ENCODE data around the gene RNF5. TPM values are rescaled to one million over a fixed set of nuclear protein-coding genes. Genes with fewer than 3 reads are reported as not detected.

Gene RNF5
- total RNA-seq, 2 experiments from 2014 or later, result 60.8 to 63.8 TPM

DNA sequence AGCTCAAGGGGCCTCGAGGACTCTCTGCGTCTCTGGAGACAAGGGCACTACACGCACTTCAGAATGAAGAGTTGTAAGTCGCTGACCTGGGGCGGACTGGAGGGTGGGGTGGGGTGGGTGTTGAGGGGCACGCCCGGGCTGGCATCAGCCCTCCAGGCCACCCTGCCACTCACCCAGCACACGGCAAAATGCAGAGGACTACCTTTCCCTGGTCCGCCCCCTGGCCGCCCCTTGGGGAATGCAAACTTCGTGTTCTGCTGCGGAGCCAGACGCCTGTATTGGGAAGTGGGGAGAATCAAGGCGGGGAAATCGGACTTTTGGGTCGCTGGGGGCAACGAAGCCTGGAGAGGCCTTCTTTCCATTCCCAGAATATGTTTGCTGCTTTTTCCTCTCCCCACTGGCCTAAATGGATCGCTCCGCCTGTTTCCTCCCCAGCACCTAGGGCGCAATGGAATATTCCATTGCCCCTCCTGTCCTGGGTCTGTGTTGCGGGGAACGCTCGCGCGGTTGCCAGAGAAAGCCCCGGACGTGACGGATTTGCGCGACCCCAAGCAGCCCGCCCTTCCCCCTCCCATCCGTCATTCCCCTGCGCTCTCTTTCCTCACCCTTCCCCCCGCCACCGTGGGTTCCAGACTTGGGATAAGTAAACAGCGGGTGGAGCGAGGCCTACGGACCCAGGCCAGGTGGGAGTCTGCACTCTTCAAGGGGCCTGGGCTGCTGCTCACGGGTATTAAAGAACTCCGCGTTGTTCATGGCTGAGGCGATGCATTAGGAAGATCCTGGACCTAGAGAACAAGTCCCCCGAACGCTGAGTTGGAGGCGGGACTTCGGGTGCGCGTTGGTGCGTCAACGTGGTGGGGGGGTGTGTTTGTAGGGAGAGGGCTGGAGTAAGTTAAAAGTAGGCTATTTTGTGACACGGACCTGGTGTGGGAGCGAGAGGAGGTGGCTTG is 24.4 kb upstream of the RNF5 start, which contains the start of gene PPT2:
TSS of gene PPT2 (plus strand) at position 578 of the 950 bp plus-strand sequence. CDS start 454 bp downstream, outside the sequence.
- Mint-ChIP-seq H3K27me3 (peaks cover 17% of the 10 kb centered on the region), H3K9me3 (no peaks in the 10 kb centered on the region), H3K4me1 (ENCODE audit: low read depth) (peaks cover 35% of the 10 kb centered on the region), H3K4me3 (peak within 1 kb of the TSS; percentile 98), H3K27ac (peak within 1 kb of the TSS; percentile 79), H3K36me3 (peaks cover 10% of the 10 kb centered on the region)
- ChIA-PET CTCF (interaction anchor here (1.1 to 1.3 kb wide), 7 partner anchors 11 to 106 kb away, joined by 3 to 10 read pairs (median 4); partner anchors contain the start of genes ATF6B, EGFL8 and FKBPL), POLR2A (interaction anchor here (1.1 to 1.3 kb wide), 2 partner anchors 24 to 26 kb away, joined by 6 read pairs; partner anchors contain the start of genes ATF6B and FKBPL)
- peak; percentile 87 for DNase-seq
- intact Hi-C loops (cut with micrococcal nuclease), result loop anchor here (1.0 kb wide), 4 partner anchors 24 to 67 kb away; partner anchors contain the start of genes ATF6B and RNF5

DNA sequence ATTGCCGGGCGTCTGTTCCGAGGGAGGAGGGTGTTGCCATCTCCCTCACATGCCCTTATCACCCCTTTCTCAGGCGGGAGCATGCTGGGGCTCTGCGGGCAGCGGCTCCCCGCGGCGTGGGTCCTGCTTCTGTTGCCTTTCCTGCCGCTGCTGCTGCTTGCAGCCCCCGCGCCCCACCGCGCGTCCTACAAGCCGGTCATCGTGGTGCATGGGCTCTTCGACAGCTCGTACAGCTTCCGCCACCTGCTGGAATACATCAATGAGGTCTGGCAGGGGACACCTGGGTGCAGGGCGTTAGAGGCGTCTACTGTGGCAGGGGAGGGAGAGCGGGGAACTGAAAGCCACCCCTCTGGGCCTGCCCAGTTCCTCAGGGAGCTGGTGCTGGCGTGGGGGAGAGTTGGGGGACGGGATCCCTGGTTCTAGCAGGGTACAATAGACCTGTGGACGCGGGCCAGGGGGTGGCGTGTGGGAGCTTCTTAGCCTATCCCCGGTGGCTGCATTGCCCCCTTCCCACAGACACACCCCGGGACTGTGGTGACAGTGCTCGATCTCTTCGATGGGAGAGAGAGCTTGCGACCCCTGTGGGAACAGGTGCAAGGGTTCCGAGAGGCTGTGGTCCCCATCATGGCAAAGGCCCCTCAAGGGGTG is 23.6 kb upstream of the RNF5 start:
- H3K4me1 Mint-ChIP-seq (ENCODE audit: low read depth), result peaks cover 31% of the 10 kb centered on the region
- no peaks in the 10 kb centered on the region for H3K9me3 Mint-ChIP-seq
- peak overlapping the region; percentile 98 for H3K4me3 Mint-ChIP-seq
- intact Hi-C loops (cut with micrococcal nuclease), result loop anchor here (1.0 kb wide), 4 partner anchors 24 to 67 kb away; partner anchors contain the start of genes ATF6B and RNF5
- POLR2A ChIA-PET, result interaction anchor here (1.1 to 1.3 kb wide), 2 partner anchors 24 to 27 kb away, joined by 6 read pairs; partner anchors contain the start of genes ATF6B and FKBPL
- CTCF ChIA-PET, result interaction anchor here (0.8 to 1.3 kb wide), 8 partner anchors 10 to 107 kb away, joined by 3 to 10 read pairs (median 4); partner anchors contain the start of genes ATF6B, EGFL8 and FKBPL
- H3K27me3 Mint-ChIP-seq, result peaks cover 13% of the 10 kb centered on the region
- DNase-seq, result peak; percentile 78
- peak overlapping the region; percentile 79 for H3K27ac Mint-ChIP-seq
- peaks cover 10% of the 10 kb centered on the region for H3K36me3 Mint-ChIP-seq

GRCh38 chr6:32156891-32157290 is 21.3 kb upstream of the RNF5 start:
- Mint-ChIP-seq H3K27me3 (no peaks in the 10 kb centered on the region), H3K27ac (no peak overlapping the region), H3K9me3 (no peaks in the 10 kb centered on the region), H3K36me3 (peaks cover 10% of the 10 kb centered on the region), H3K4me3 (no peak overlapping the region), H3K4me1 (ENCODE audit: low read depth) (peaks cover 25% of the 10 kb centered on the region)
- ChIA-PET CTCF (interaction anchor here (2.3 kb wide), 1 partner anchor 38 kb away, joined by 9 read pairs; no protein-coding TSS in a partner anchor), POLR2A (no interaction called here)
- intact Hi-C loops (cut with micrococcal nuclease), result no loop called here
- DNase-seq, result no peak

GRCh38 chr6:32158052-32158451 is 20.2 kb upstream of the RNF5 start:
- H3K27ac Mint-ChIP-seq, result no peak overlapping the region
- H3K4me3 Mint-ChIP-seq, result no peak overlapping the region
- H3K36me3 Mint-ChIP-seq, result peaks cover 10% of the 10 kb centered on the region
- H3K4me1 Mint-ChIP-seq (ENCODE audit: low read depth), result peaks cover 17% of the 10 kb centered on the region
- ChIA-PET CTCF (interaction anchor here (0.6 to 2.3 kb wide), 4 partner anchors 27 to 117 kb away, joined by 3 to 9 read pairs (median 3); no protein-coding TSS in a partner anchor), POLR2A (no interaction called here)
- H3K9me3 Mint-ChIP-seq, result no peaks in the 10 kb centered on the region
- DNase-seq, result no peak
- H3K27me3 Mint-ChIP-seq, result no peaks in the 10 kb centered on the region
- intact Hi-C loops (cut with micrococcal nuclease), result no loop called here

- intact Hi-C loops (cut with micrococcal nuclease), result no loop called here
- H3K4me1 Mint-ChIP-seq (ENCODE audit: low read depth), result no peaks in the 10 kb centered on the region
- CTCF ChIA-PET, result interaction anchor here (1.4 kb wide), 1 partner anchor 9 kb away, joined by 4 read pairs; no protein-coding TSS in a partner anchor
Measured at GRCh38 chr6:32163559-32164258, 14.5 kb upstream of the RNF5 start.

DNA sequence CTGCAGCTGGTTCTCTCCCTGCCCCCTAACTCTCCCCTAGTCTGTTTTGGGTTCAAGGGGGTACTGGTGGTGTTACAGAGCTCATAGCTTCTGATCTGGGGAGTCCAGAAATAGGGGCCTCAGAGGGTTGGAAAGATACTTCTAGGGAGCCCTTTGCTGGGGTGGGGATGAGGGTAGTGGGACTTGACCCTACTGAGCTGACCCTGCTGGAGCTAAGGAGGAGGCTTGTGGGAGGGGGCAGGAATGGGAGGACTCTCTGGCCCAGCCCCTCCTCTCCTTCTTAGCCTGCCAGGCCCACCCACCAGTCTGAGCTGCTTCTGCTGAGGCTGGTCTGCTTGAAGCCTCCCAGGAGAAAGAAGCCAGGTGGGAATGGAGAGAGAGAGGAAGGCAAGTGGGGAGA is 13.9 kb upstream of the RNF5 start, which contains the start of gene EGFL8:
TSS of gene EGFL8 (plus strand) at position 301 of the 400 bp plus-strand sequence. CDS start 1,571 bp downstream, outside the sequence.
- Mint-ChIP-seq H3K27ac (no peak within 1 kb of the TSS), H3K27me3 (no peaks in the 10 kb centered on the region), H3K4me1 (ENCODE audit: low read depth) (no peaks in the 10 kb centered on the region), H3K9me3 (no peaks in the 10 kb centered on the region), H3K36me3 (peaks cover 12% of the 10 kb centered on the region), H3K4me3 (no peak within 1 kb of the TSS)
- POLR2A ChIA-PET, result no interaction called here
- DNase-seq, result no peak
- intact Hi-C loops (cut with micrococcal nuclease), result no loop called here
- CTCF ChIA-PET, result interaction anchor here (1.4 kb wide), 1 partner anchor 10 kb away, joined by 4 read pairs; no protein-coding TSS in a partner anchor

More at GRCh38 chr6:32163559-32164258, 14.5 kb upstream of the RNF5 start:
- Mint-ChIP-seq H3K9me3 (no peaks in the 10 kb centered on the region), H3K4me3 (no peak overlapping the region), H3K36me3 (peaks cover 9% of the 10 kb centered on the region), H3K27me3 (no peaks in the 10 kb centered on the region), H3K27ac (no peak overlapping the region)
- POLR2A ChIA-PET, result no interaction called here
- DNase-seq, result no peak

DNA sequence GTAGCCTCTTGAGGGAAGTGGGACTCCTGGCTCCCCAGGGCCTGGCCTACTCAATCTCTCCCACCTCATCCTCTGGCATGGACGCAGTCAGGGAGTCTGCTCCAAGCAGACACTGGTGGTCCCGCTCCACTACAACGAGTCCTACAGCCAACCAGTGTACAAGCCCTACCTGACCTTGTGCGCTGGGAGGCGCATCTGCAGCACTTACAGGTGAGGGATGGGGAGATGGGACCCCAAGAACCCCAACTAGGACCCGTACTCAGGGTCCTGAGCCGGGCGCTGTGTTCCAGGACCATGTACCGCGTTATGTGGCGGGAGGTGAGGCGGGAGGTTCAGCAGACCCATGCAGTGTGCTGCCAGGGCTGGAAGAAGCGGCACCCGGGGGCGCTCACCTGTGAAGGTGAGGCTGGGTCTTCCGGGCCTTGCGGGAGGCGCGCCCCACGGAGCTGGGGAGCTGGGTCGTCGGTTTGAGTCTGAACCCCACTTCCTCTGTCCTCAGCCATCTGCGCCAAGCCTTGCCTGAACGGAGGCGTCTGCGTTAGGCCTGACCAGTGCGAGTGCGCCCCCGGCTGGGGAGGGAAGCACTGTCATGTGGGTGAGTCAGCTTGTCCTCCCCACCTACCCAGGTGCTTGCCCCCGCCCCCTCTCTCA is 11.7 kb upstream of the RNF5 start:
- intact Hi-C loops (cut with micrococcal nuclease), result no loop called here
- no peak overlapping the region for H3K27ac Mint-ChIP-seq

DNA sequence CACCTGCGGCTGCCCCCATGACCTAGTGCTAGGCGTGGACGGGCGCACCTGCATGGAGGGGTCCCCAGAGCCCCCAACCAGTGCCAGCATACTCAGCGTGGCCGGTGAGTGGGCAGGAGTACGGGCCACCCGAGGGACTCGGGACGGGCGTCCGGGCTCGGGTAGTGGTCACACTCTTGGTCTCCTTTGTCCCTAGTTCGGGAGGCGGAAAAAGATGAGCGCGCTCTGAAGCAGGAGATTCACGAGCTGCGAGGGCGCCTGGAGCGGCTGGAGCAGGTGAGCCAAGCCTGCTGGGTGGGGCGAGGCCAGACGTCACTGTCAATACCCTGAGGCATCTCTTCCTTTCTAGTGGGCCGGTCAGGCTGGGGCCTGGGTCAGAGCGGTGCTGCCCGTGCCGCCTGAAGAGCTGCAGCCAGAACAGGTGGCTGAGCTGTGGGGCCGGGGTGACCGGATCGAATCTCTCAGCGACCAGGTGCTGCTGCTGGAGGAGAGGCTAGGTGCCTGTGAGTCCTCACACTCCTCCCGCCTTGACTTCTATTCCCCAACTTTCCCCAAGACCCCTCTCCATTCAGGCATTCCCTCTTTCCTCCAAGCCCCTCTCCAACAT is 10.9 kb upstream of the RNF5 start:
- Mint-ChIP-seq H3K9me3 (no peaks in the 10 kb centered on the region), H3K4me3 (no peak overlapping the region), H3K27ac (no peak overlapping the region), H3K36me3 (peaks cover 23% of the 10 kb centered on the region), H3K4me1 (ENCODE audit: low read depth) (no peaks in the 10 kb centered on the region), H3K27me3 (no peaks in the 10 kb centered on the region)
- intact Hi-C loops (cut with micrococcal nuclease), result no loop called here
- CTCF ChIA-PET, result no interaction called here
- POLR2A ChIA-PET, result no interaction called here
- DNase-seq, result no peak

More for the DNA sequence above, 11.7 kb upstream of the RNF5 start:
- no peaks in the 10 kb centered on the region for H3K4me1 Mint-ChIP-seq (ENCODE audit: low read depth)
- peaks cover 23% of the 10 kb centered on the region for H3K36me3 Mint-ChIP-seq
- H3K4me3 Mint-ChIP-seq, result no peak overlapping the region
- no peaks in the 10 kb centered on the region for H3K27me3 Mint-ChIP-seq
- POLR2A ChIA-PET, result no interaction called here
- H3K9me3 Mint-ChIP-seq, result no peaks in the 10 kb centered on the region
- CTCF ChIA-PET, result no interaction called here
- no peak for DNase-seq

DNA sequence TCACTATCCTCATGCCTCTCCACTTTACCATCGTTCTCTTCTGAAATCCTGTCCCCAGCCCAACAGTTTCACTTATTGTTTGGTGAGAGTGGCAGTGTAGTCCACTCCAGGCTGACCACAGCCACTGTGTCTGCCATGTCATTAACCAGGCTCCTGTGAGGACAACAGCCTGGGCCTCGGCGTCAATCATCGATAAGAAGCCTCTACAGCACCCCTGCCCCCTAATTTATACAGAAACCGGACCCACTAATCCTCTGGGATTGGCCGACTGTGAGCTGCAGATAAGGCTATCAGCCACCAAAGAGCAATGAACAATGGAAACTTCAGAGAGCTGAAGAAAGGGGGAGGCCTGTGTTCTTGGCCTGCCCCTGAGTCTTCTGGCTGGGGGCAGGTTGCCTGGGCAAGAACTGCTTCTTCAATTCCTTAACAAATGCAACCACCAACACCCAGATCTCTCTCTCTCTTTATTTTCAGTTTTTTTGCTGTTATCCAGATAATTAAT is 10.4 kb upstream of the RNF5 start:
- no peaks in the 10 kb centered on the region for H3K9me3 Mint-ChIP-seq

DNA sequence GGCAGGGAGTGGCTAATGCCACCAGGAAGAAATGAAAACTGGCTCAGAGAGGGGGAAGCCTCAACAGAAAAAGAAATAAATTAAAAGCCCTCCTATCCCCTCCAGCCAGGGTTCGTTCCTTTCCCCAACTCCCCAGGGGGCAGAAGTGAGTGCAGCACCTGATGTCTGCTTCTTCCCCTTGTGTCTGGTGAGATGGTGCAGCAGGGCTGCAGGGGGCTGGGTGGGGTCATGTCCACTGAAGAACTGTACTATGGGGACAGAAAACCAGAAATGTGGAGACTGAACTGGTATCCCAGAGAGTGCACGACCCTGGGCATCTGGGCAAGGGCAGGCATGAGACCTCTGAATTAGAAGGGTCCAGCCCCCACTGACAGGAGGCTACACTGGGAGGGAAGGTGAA is 9.9 kb upstream of the RNF5 start:
- peaks cover 8% of the 10 kb centered on the region for H3K4me1 Mint-ChIP-seq (ENCODE audit: low read depth)
- H3K9me3 Mint-ChIP-seq, result no peaks in the 10 kb centered on the region
- CTCF ChIA-PET, result no interaction called here
- POLR2A ChIA-PET, result no interaction called here
- H3K27me3 Mint-ChIP-seq, result no peaks in the 10 kb centered on the region
- no peak overlapping the region for H3K27ac Mint-ChIP-seq
- intact Hi-C loops (cut with micrococcal nuclease), result no loop called here
- DNase-seq, result no peak
- H3K4me3 Mint-ChIP-seq, result no peak overlapping the region
- H3K36me3 Mint-ChIP-seq, result peaks cover 23% of the 10 kb centered on the region

More for the DNA sequence above, 10.4 kb upstream of the RNF5 start:
- Mint-ChIP-seq H3K4me1 (ENCODE audit: low read depth) (peaks cover 3% of the 10 kb centered on the region), H3K36me3 (peaks cover 23% of the 10 kb centered on the region), H3K4me3 (no peak overlapping the region), H3K27me3 (no peaks in the 10 kb centered on the region), H3K27ac (no peak overlapping the region)
- no peak for DNase-seq
- intact Hi-C loops (cut with micrococcal nuclease), result no loop called here
- ChIA-PET CTCF (no interaction called here), POLR2A (no interaction called here)

Data from activated CD4-positive, alpha-beta memory T cell treated with anti-CD3 and anti-CD28 coated beads for 36 hours (primary cell).